GM18517 (cell line): ENCODE measurements around the gene THAP3.

Experiments used
- ATAC-seq: cut with Tn5 transposase; IDR thresholded peaks from one replicate; pipeline ENCODE4 v1.9.1; 2021; ENCODE audit warnings: mild to moderate bottlenecking, moderate library complexity; ENCODE audit not compliant: unreplicated experiment

Gene THAP3

GRCh38 chr1:6603915-6604558 is 20.6 kb upstream of the THAP3 start:
- no peak for ATAC-seq

- ATAC-seq = peak; percentile 3
Measured at GRCh38 chr1:6612641-6613360, 11.9 kb upstream of the THAP3 start.

GRCh38 chr1:6613361-6614018 is 11.2 kb upstream of the THAP3 start, which contains the start of gene PHF13:
TSS of gene PHF13 (plus strand) at chr1:6613731. CDS start at chr1:6614067, 336 bp downstream.
- ATAC-seq = peak; percentile 90

GRCh38 chr1:6614019-6614928 is 10.4 kb upstream of the THAP3 start:
- no peak for ATAC-seq

- ATAC-seq = no peak
Measured at GRCh38 chr1:6614929-6615785, 9.5 kb upstream of the THAP3 start.

GRCh38 chr1:6619045-6619444 is 5.6 kb upstream of the THAP3 start:
- ATAC-seq = no peak

GRCh38 chr1:6621429-6622391 is 3.0 kb upstream of the THAP3 start:
- no peak for ATAC-seq

GRCh38 chr1:6622396-6623152 is 2.1 kb upstream of the THAP3 start:
- ATAC-seq = no peak

- ATAC-seq = no peak
Measured at GRCh38 chr1:6623269-6623965, 1.3 kb upstream of the THAP3 start.

- peak; percentile 26 for ATAC-seq
Measured at GRCh38 chr1:6625584-6626149, 999 bp downstream of the THAP3 start.

- ATAC-seq = no peak
Measured at GRCh38 chr1:6627031-6627430, 2.4 kb downstream of the THAP3 start.

GRCh38 chr1:6627841-6628545 is 3.3 kb downstream of the THAP3 start:
- ATAC-seq = no peak

- ATAC-seq = no peak
Measured at GRCh38 chr1:6628971-6629479, 4.4 kb downstream of the THAP3 start.

GRCh38 chr1:6630027-6630426 is 5.4 kb downstream of the THAP3 start:
- ATAC-seq = no peak

GRCh38 chr1:6631058-6631457 is 6.4 kb downstream of the THAP3 start:
- no peak for ATAC-seq
